Tracheal epithelial cell (primary cell): ENCODE results near the gene BICC1. TPM values are rescaled to one million over a fixed set of nuclear protein-coding genes. Genes with fewer than 3 reads are reported as not detected.

ENCODE experiments used
- total RNA-seq: library from RNA; depleted of rRNA; stranded (reverse); fragments of >200 nt; gene quantifications from 2 replicates; pipeline ENCODE4 v1.2.1, GENCODE V29; 2014

The BICC1 gene, protein sequence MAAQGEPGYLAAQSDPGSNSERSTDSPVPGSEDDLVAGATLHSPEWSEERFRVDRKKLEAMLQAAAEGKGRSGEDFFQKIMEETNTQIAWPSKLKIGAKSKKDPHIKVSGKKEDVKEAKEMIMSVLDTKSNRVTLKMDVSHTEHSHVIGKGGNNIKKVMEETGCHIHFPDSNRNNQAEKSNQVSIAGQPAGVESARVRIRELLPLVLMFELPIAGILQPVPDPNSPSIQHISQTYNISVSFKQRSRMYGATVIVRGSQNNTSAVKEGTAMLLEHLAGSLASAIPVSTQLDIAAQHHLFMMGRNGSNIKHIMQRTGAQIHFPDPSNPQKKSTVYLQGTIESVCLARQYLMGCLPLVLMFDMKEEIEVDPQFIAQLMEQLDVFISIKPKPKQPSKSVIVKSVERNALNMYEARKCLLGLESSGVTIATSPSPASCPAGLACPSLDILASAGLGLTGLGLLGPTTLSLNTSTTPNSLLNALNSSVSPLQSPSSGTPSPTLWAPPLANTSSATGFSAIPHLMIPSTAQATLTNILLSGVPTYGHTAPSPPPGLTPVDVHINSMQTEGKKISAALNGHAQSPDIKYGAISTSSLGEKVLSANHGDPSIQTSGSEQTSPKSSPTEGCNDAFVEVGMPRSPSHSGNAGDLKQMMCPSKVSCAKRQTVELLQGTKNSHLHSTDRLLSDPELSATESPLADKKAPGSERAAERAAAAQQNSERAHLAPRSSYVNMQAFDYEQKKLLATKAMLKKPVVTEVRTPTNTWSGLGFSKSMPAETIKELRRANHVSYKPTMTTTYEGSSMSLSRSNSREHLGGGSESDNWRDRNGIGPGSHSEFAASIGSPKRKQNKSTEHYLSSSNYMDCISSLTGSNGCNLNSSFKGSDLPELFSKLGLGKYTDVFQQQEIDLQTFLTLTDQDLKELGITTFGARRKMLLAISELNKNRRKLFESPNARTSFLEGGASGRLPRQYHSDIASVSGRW
- total RNA-seq = 1.9 and 42.2 TPM in 2 replicates

DNA sequence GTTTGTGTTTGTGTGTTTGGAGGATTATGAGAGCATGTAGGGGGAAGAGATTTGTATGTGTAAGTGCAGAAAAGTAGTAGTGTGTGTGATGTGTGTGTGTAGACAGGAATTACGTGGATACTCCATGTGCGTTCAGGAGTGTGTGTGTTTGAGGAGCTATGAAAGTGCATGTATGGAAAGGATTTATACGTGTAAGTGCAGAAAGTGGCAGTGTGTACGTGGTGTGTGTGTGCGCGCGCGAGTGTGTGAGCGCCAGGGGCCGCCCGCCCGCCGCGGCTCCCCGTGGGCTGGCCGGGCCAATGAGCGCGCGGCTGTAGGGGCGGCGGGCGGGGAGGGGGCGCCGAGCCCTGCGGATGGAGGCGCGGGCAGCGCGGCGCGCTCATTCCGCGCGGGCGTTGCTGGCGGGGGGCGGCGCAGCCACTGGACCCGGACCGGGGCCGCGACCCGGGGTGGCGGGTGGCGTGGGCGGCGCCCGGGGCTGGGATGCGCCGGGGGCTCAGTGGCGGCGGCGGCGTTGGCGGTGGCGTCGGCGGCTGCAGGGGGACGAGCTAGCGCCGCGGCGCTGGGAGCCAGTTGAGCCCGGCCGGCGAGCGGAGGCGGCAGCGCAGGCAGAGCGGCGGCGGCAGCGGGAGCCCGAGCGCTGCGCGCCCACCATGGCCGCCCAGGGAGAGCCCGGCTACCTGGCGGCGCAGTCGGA is at the start of gene BICC1:
Gene BICC1, plus strand, starts transcription at position 382 of the 697 bp plus-strand sequence. Its CDS starts 272 bp downstream, at position 654.

Other genes with a start within 250 kb of the BICC1 start
- 7.0 and 7.2 TPM in 2 replicates for gene IPMK, start 245.0 kb upstream of the BICC1 start, total RNA-seq
- gene CISD1, start 243.7 kb upstream of the BICC1 start, total RNA-seq = 28.7 and 40.7 TPM in 2 replicates
- gene UBE2D1, start 177.9 kb upstream of the BICC1 start, total RNA-seq = 6.4 and 11.1 TPM in 2 replicates
- gene TFAM, start 127.5 kb upstream of the BICC1 start, total RNA-seq = 29.6 and 34.0 TPM in 2 replicates